HEK293 (cell line): ENCODE data around the gene STUM.
A peak's percentile ranks its signal among the peaks of the same experiment; 100 is the strongest.

Experiments used
- CTCF ChIA-PET: fragments of 350-600 bp; formaldehyde crosslinking; extraction: SDS; loops from one replicate; lab custom pipeline; 2021; ENCODE audit warnings: antibody characterized with exemption; lab: Yijun Ruan, JAX
- POLR2A ChIA-PET: fragments of 300-600 bp; formaldehyde crosslinking; extraction: SDS; loops from one replicate; lab custom pipeline; 2020; ENCODE audit warnings: antibody characterized with exemption, inconsistent platforms; lab: Yijun Ruan, JAX
- H3K27ac ChIP-seq: fragments of 200-500 bp; sonication (Bioruptor generic); 2 replicates; pipeline ENCODE4 v1.5.1; 2014; ENCODE audit warnings: low read depth, low read length, control low read depth, inconsistent platforms; ENCODE audit errors: extremely low read depth
- H3K36me3 ChIP-seq, 2 experiments: fragments of 200-500 bp in 1 of 2; sonication (Bioruptor generic) in 1 of 2; 1 replicate in 1 of 2; 2 replicates in 1 of 2; pipeline ENCODE4 v1.5.1; 2014 to 2017; ENCODE audit warnings: inconsistent platforms in 2 of 2, low read length in 2 of 2; ENCODE audit not compliant: control insufficient read depth in 2 of 2, insufficient read depth in 1 of 2
- H3K4me1 ChIP-seq: fragments of 200-500 bp; sonication (Bioruptor generic); 2 replicates; pipeline ENCODE4 v1.5.1; 2014; ENCODE audit warnings: mild to moderate bottlenecking, low read length, inconsistent platforms; ENCODE audit not compliant: control insufficient read depth, insufficient read depth
- H3K4me3 ChIP-seq: 2 replicates; pipeline ENCODE4 v1.5.1; 2011; ENCODE audit warnings: low read depth, mild to moderate bottlenecking, control low read depth, low read length, moderate library complexity
- H3K9me3 ChIP-seq: fragments of 200-500 bp; sonication (Bioruptor generic); 2 replicates; pipeline ENCODE4 v1.5.1; 2014; ENCODE audit warnings: low read depth, low read length, inconsistent platforms; ENCODE audit not compliant: control insufficient read depth, insufficient read depth
- EGR2 ChIP-seq: fragments of 450-650 bp; formaldehyde crosslinking; IDR thresholded peaks from 2 replicates; pipeline ENCODE4 v1.5.1; 2016; ENCODE audit warnings: low read depth, missing biosample characterization, missing genetic modification characterization
- GLIS1 ChIP-seq: fragments of 450-650 bp; formaldehyde crosslinking; IDR thresholded peaks from 2 replicates; pipeline ENCODE4 v1.5.1; 2016; ENCODE audit warnings: missing biosample characterization, missing genetic modification characterization
- GLIS2 ChIP-seq: fragments of 450-650 bp; formaldehyde crosslinking; IDR thresholded peaks from 2 replicates; pipeline ENCODE4 v1.5.1; 2016; ENCODE audit warnings: missing biosample characterization, missing genetic modification characterization
- HOXA7 ChIP-seq: sonication (generic); formaldehyde crosslinking; IDR thresholded peaks from 2 replicates; pipeline ENCODE4 v1.8.1; 2022; ENCODE audit warnings: missing genetic modification reagents, borderline replicate concordance
- KLF10 ChIP-seq: fragments of 450-650 bp; IDR thresholded peaks from 2 replicates; pipeline ENCODE4 v1.5.1; 2018; ENCODE audit warnings: missing biosample characterization, mild to moderate bottlenecking, missing genetic modification characterization
- KLF17 ChIP-seq: fragments of 450-650 bp; formaldehyde crosslinking; IDR thresholded peaks from 2 replicates; pipeline ENCODE4 v1.5.1; 2016; ENCODE audit warnings: missing biosample characterization, missing genetic modification characterization
- MZF1 ChIP-seq: fragments of 450-650 bp; formaldehyde crosslinking; IDR thresholded peaks from 2 replicates; pipeline ENCODE4 v1.5.1; 2017; ENCODE audit warnings: missing biosample characterization, missing genetic modification characterization, borderline replicate concordance
- RBAK ChIP-seq: fragments of 450-650 bp; formaldehyde crosslinking; IDR thresholded peaks from 2 replicates; pipeline ENCODE4 v1.5.1; 2016; ENCODE audit warnings: missing biosample characterization, missing genetic modification characterization
- SETDB1 ChIP-seq: IDR thresholded peaks from one replicate; pipeline ENCODE4 v1.6.1; 2017; ENCODE audit warnings: mild to moderate bottlenecking, low read length, moderate library complexity, mixed read lengths; ENCODE audit not compliant: insufficient read length
- ZBTB8A ChIP-seq: fragments of 450-650 bp; formaldehyde crosslinking; IDR thresholded peaks from 2 replicates; pipeline ENCODE4 v1.5.1; 2016; ENCODE audit warnings: missing biosample characterization, missing genetic modification characterization
- ZFHX2 ChIP-seq: fragments of 450-650 bp; formaldehyde crosslinking; conservative IDR thresholded peaks from 2 replicates; pipeline ENCODE4 v1.5.1; 2016; ENCODE audit warnings: missing biosample characterization, missing genetic modification characterization
- ZFP69B ChIP-seq: fragments of 450-650 bp; formaldehyde crosslinking; IDR thresholded peaks from 2 replicates; pipeline ENCODE4 v1.5.1; 2016; ENCODE audit warnings: missing biosample characterization, missing genetic modification characterization
- ZIC2 ChIP-seq: fragments of 450-650 bp; formaldehyde crosslinking; IDR thresholded peaks from 2 replicates; pipeline ENCODE4 v1.5.1; 2016; ENCODE audit warnings: missing biosample characterization, missing genetic modification characterization
- ZNF133 ChIP-seq: fragments of 450-650 bp; formaldehyde crosslinking; IDR thresholded peaks from 2 replicates; pipeline ENCODE4 v1.5.1; 2016; ENCODE audit warnings: missing biosample characterization, missing genetic modification characterization
- ZNF148 ChIP-seq: fragments of 450-650 bp; formaldehyde crosslinking; IDR thresholded peaks from 2 replicates; pipeline ENCODE4 v1.5.0; 2017; ENCODE audit warnings: missing biosample characterization, missing genetic modification characterization, borderline replicate concordance
- ZNF174 ChIP-seq: fragments of 450-650 bp; formaldehyde crosslinking; IDR thresholded peaks from 2 replicates; pipeline ENCODE4 v1.5.0; 2017; ENCODE audit warnings: missing biosample characterization, mild to moderate bottlenecking, missing genetic modification characterization
- ZNF19 ChIP-seq: fragments of 450-650 bp; formaldehyde crosslinking; IDR thresholded peaks from 2 replicates; pipeline ENCODE4; 2016; ENCODE audit warnings: missing biosample characterization, missing genetic modification characterization, low read depth
- ZNF2 ChIP-seq: fragments of 450-650 bp; formaldehyde crosslinking; IDR thresholded peaks from 2 replicates; pipeline ENCODE4 v1.5.1; 2016; ENCODE audit warnings: missing biosample characterization, missing genetic modification characterization
- ZNF239 ChIP-seq: fragments of 450-650 bp; formaldehyde crosslinking; IDR thresholded peaks from 2 replicates; pipeline ENCODE4 v1.5.1; 2016; ENCODE audit warnings: missing biosample characterization, missing genetic modification characterization
- ZNF449 ChIP-seq: fragments of 450-650 bp; formaldehyde crosslinking; IDR thresholded peaks from 2 replicates; pipeline ENCODE4 v1.5.1; 2017; ENCODE audit warnings: missing biosample characterization, mild to moderate bottlenecking, missing genetic modification characterization, moderate library complexity
- ZNF473 ChIP-seq: fragments of 450-650 bp; formaldehyde crosslinking; IDR thresholded peaks from 2 replicates; pipeline ENCODE4 v1.5.1; 2017; ENCODE audit warnings: missing biosample characterization, missing genetic modification characterization
- ZNF549 ChIP-seq: fragments of 450-650 bp; IDR thresholded peaks from 2 replicates; pipeline ENCODE4 v1.5.1; 2018; ENCODE audit warnings: missing biosample characterization, missing genetic modification characterization, mild to moderate bottlenecking, inconsistent platforms, moderate library complexity
- ZNF561 ChIP-seq: fragments of 450-650 bp; IDR thresholded peaks from 2 replicates; pipeline ENCODE4 v1.5.1; 2018; ENCODE audit warnings: missing biosample characterization, missing genetic modification characterization, borderline replicate concordance
- ZNF571 ChIP-seq: fragments of 450-650 bp; formaldehyde crosslinking; IDR thresholded peaks from 2 replicates; pipeline ENCODE4 v1.5.0; 2017; ENCODE audit warnings: missing biosample characterization, missing genetic modification characterization
- ZNF621 ChIP-seq: fragments of 450-650 bp; formaldehyde crosslinking; IDR thresholded peaks from 2 replicates; pipeline ENCODE4 v1.5.1; 2017; ENCODE audit warnings: missing biosample characterization, missing genetic modification characterization
- ZNF626 ChIP-seq: fragments of 450-650 bp; sonication (Bioruptor Pico); formaldehyde crosslinking; IDR thresholded peaks from 2 replicates; pipeline ENCODE4 v1.5.1; 2018; ENCODE audit warnings: missing biosample characterization, missing genetic modification characterization, inconsistent platforms
- ZNF76 ChIP-seq: fragments of 450-650 bp; formaldehyde crosslinking; IDR thresholded peaks from 2 replicates; pipeline ENCODE4; 2016; ENCODE audit warnings: low read depth, missing biosample characterization, missing genetic modification characterization, borderline replicate concordance

The STUM gene

GRCh38 chr1:226605318-226605950, 56.9 kb downstream of the STUM start (continued):
- TF ChIP-seq ZFHX2 (tag by site-specific recombination) (peak; percentile 100), ZNF148 (tag by site-specific recombination) (no peak), RBAK (tag by site-specific recombination) (no peak), ZFP69B (tag by site-specific recombination) (no peak), EGR2 (tag by site-specific recombination) (peak; percentile 99), ZNF19 (tag by site-specific recombination) (no peak), ZNF561 (tag by site-specific recombination) (no peak), ZNF174 (tag by site-specific recombination) (no peak), ZNF2 (tag by site-specific recombination) (no peak), GLIS2 (tag by site-specific recombination) (peak; percentile 39; the same call in 1 of the 2 replicates), MZF1 (tag by site-specific recombination) (no peak), ZIC2 (tag by site-specific recombination) (peak; percentile 84), ZNF621 (tag by site-specific recombination) (no peak)

- ChIA-PET POLR2A (no interaction called here), CTCF (interaction anchor here (0.6 to 6.7 kb wide), 13 partner anchors 12 to 481 kb away, joined by 3 to 84 read pairs (median 6); partner anchors contain the start of genes PARP1 and STUM)
- no peaks in the 10 kb centered on the region for H3K4me1 ChIP-seq
- H3K4me3 ChIP-seq, result no peak overlapping the region
- no peak for TF ChIP-seq ZNF76
- no peak for TF ChIP-seq ZNF133 (tag by site-specific recombination)
- peak; percentile 49 for TF ChIP-seq GLIS1 (tag by site-specific recombination)
- no peak for TF ChIP-seq ZNF571 (tag by site-specific recombination)
- no peak for TF ChIP-seq ZNF239 (tag by site-specific recombination)
- TF ChIP-seq KLF10, result peak; percentile 79
- TF ChIP-seq ZNF549, result no peak
- no peak for TF ChIP-seq ZBTB8A (tag by site-specific recombination)
- TF ChIP-seq ZNF449 (tag by site-specific recombination), result no peak
- TF ChIP-seq ZIC2 (tag by site-specific recombination), result peak; percentile 58
- no peak for TF ChIP-seq HOXA7 (CRISPR knock-in tag)
- TF ChIP-seq SETDB1, result no peak
- TF ChIP-seq ZNF626 (tag by site-specific recombination), result no peak
- TF ChIP-seq KLF17, result no peak
- no peak for TF ChIP-seq ZNF473 (tag by site-specific recombination)
- no peak overlapping the region for H3K27ac ChIP-seq
- H3K9me3 ChIP-seq, result no peaks in the 10 kb centered on the region
- H3K36me3 ChIP-seq, result no peaks in the 10 kb centered on the region
Observed at GRCh38 chr1:226606311-226607267, 58.0 kb downstream of the STUM start.
